Mesodermal cell (in vitro differentiated cells): ENCODE data around the gene OPALIN.

ENCODE experiments used
- H3K27ac ChIP-seq: 2 replicates; pipeline ENCODE4 v1.7.0; 2013; ENCODE audit warnings: mild to moderate bottlenecking, low read depth, low read length, moderate library complexity; ENCODE audit not compliant: severe bottlenecking
- H3K36me3 ChIP-seq: 2 replicates; pipeline ENCODE4 v1.7.1; 2013; ENCODE audit warnings: mild to moderate bottlenecking, low read length, moderate library complexity; ENCODE audit not compliant: control insufficient read depth, insufficient read depth
- H3K4me1 ChIP-seq: one replicate; pipeline ENCODE4 v1.7.1; 2013; ENCODE audit warnings: mild to moderate bottlenecking, low read length; ENCODE audit not compliant: insufficient read depth, control insufficient read depth, poor library complexity, severe bottlenecking
- H3K4me3 ChIP-seq: 2 replicates; pipeline ENCODE4 v1.7.0; 2013; ENCODE audit warnings: low read length, control low read depth, mild to moderate bottlenecking; ENCODE audit not compliant: insufficient read depth, poor library complexity, severe bottlenecking; ENCODE audit errors: extremely low read depth
- H3K9me3 ChIP-seq: 2 replicates; pipeline ENCODE4 v1.7.1; 2013; ENCODE audit warnings: mild to moderate bottlenecking, low read length, moderate library complexity; ENCODE audit not compliant: control insufficient read depth
- WGBS, 2 experiments: methylation state at CpG; one replicate each; pipeline ENCODE4 v1.1.5; 2013; ENCODE audit warnings: missing lambda C conversion rate in 2 of 2; ENCODE audit not compliant: insufficient coverage in 2 of 2; 5-methylcytosine and 5-hydroxymethylcytosine counted together

Gene OPALIN

DNA sequence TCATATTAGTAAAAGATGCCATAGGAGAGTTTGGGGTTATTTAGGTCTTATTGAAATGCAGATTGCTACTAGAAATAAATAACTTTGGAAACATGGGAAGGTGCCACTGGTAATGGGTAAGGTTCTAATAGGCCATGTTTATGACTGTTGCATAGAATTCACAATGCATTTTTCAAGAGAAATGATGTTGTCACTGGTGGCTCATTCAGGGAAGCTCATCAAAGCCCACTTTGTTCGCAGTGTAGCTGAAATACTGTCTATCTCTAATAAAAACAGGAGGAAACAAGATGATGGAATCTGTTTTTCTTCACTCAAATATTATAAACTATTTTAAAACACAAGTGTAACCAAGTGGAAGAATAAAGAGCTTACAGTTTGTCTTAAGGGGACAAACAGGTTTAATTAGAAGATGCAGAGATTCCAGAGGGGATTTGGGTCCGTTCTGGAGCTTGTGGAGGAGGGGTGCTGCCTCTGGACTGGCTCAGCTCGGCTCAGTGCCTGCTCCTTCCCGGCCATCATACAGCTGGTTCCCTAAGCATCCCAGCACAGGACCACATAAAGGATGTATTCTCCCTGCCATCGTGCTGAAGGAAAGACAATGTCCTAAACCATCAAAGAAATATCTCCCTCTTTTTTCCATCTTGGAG lies 20.4 kb downstream of the OPALIN start:
- no peaks in the 10 kb centered on the region for H3K9me3 ChIP-seq
- no peak overlapping the region for H3K27ac ChIP-seq
- H3K36me3 ChIP-seq, result no peaks in the 10 kb centered on the region
- WGBS, 2 experiments, result 40 to 82% methylated on average over 2 to 3 of the region's 5 CpGs
- H3K4me1 ChIP-seq, result no peaks in the 10 kb centered on the region
- H3K4me3 ChIP-seq, result no peak overlapping the region

GRCh38 chr10:96337106-96337505 lies 21.7 kb downstream of the OPALIN start:
- WGBS, 2 experiments, result 86 to 100% methylated on average over 1 of the region's 2 CpGs
- H3K9me3 ChIP-seq, result no peaks in the 10 kb centered on the region
- H3K27ac ChIP-seq, result no peak overlapping the region
- H3K4me3 ChIP-seq, result no peak overlapping the region
- no peaks in the 10 kb centered on the region for H3K36me3 ChIP-seq
- no peaks in the 10 kb centered on the region for H3K4me1 ChIP-seq

DNA sequence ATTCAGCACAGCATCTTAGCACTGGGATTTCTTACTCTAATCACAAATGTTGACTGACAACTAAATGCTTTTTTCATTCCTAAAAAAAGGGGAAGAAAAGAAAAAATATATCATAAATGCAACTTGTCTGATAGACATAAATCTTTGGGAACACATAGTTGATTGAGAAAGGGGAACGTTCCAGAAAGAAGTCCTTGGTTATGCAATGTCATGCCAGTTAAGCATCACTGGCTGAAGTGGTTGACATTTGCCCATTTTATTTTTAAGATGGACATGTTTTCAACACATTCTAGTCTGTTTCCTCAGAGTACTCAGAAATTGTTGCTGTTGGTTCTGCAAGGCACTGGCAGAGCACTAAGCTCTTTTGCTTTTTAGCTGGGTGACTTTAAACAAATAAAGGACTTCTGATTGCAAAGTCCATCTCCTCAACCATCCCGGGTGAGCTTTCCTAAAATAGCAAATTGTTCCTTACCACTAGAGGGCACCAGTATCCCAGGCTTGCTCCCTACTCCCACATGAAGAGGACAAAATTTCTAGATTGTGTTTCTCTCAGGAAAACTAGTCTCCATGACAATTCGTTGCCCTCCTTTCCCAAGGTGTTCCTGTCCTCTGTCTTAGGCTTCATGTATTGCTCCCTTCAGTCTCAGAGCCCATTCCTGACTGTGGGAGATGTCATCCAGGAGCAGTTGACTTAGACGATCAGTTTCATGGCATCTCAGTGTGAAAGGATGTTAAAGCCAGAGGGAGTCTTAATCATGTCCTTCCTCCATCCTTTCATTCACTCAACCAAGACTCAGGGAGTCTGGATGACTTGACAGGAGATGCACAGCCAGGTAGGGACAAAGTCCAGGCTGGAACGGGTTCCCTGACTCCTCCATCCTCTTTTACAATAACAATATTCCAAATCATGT lies 23.9 kb downstream of the OPALIN start:
- Histone ChIP-seq H3K9me3 (no peaks in the 10 kb centered on the region), H3K4me3 (no peak overlapping the region), H3K36me3 (no peaks in the 10 kb centered on the region), H3K27ac (no peak overlapping the region), H3K4me1 (no peaks in the 10 kb centered on the region)
- 48 to 67% methylated on average over 3 to 4 of the region's 5 CpGs for WGBS, 2 experiments

DNA sequence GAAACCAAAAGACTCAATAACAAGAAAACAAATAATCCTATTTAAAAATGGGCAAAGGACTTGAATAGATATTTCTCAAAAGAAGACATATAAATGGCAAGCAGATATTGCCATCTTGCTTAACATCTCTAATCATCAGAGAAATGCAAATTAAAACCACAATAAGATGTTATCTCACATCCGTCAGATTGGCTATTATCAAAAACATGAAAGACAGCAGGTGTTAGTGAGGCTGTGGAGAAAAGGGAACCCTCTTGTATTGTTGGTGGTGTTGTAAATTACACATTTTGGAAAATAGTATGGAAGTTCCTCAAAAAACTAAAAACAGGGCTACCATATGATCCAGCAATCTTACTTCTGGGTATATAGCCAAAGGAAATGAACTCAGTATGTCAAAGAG lies 25.7 kb downstream of the OPALIN start:
- Histone ChIP-seq H3K36me3 (no peaks in the 10 kb centered on the region), H3K9me3 (no peaks in the 10 kb centered on the region), H3K27ac (no peak overlapping the region), H3K4me1 (no peaks in the 10 kb centered on the region), H3K4me3 (no peak overlapping the region)
- WGBS, 2 experiments, result no CpG with 5 or more reads among the region's 1 CpG

DNA sequence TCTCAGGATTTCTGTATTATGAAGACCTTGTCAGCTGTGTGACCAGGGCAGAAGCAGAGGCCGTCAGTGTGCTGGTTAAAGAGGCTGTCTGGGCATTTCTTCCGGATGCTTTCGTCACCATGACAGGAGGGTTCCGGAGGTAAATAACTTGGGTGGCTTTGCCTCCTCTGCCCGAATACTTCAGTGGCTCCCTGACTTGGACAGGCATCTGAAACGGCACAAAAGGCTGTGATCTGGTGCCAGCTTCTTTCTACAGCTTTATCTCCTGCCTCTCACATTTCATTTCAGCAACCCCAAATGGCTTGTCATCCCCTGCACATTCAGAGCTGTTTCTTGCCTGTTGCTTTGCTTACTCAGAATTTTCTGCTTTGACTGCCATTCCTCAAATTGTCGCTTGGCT lies 31.3 kb downstream of the OPALIN start:
- Histone ChIP-seq H3K36me3 (no peaks in the 10 kb centered on the region), H3K27ac (no peak overlapping the region), H3K9me3 (no peaks in the 10 kb centered on the region), H3K4me3 (no peak overlapping the region), H3K4me1 (no peaks in the 10 kb centered on the region)
- WGBS, 2 experiments, result 85 to 87% methylated on average over 7 of the region's 7 CpGs

DNA sequence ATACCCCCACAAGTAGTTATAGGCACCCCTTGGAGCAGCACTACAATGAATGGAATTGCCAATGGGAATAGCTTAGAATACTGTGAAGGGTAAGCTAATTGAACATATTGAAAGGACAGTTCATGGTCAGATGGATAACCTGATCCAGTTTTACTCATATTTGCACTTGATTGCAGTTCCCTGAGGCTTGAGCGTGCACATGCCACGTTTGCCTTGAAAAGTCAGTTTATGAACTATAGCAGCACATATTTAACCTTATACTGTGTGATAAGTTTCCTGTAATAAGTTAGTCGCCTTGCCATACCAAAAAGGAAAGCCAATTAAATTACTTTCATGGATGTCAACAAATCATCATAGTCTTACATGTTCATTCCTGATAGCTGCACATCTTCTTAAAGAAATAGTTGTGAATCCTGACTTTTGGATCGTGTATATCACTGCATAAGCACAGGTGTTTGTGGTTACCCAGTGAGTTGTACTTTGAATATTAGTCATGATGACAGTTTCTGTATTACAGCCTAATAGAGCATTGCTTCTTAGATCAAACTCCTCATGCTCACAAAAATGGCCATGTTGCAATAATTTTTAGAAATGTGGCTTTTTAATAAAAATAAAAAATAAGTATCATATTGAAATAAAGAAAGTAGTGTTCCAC lies 33.0 kb downstream of the OPALIN start:
- Histone ChIP-seq H3K9me3 (no peaks in the 10 kb centered on the region), H3K4me3 (no peak overlapping the region), H3K36me3 (no peaks in the 10 kb centered on the region), H3K27ac (no peak overlapping the region), H3K4me1 (no peaks in the 10 kb centered on the region)
- WGBS, 2 experiments, result 70 to 88% methylated on average over 1 to 2 of the region's 4 CpGs

GRCh38 chr10:96324447-96324846 lies 34.4 kb downstream of the OPALIN start:
- Histone ChIP-seq H3K27ac (no peak overlapping the region), H3K9me3 (no peaks in the 10 kb centered on the region), H3K4me1 (no peaks in the 10 kb centered on the region), H3K4me3 (no peak overlapping the region), H3K36me3 (no peaks in the 10 kb centered on the region)
- WGBS, 2 experiments, result 81 to 87% methylated on average over 2 of the region's 2 CpGs

DNA sequence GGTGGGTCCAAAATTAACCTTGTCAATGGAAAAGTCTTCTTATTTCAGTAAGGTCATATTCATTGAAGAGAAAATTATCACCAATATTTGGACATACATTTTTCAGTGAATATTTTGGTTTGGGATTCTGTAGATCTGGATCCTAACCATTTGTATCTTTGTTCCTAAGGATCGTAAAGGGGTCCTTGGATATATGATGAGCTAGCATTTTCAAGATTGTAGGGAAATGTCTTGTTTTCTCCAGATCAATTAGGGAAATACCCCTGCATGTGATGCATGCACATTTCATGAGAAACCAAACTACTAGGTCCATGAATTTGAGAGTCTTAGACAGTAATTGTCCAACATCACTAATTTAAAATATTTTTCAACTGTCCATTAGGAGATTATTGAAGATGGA lies 36.5 kb downstream of the OPALIN start:
- H3K36me3 ChIP-seq, result no peaks in the 10 kb centered on the region
- WGBS, 2 experiments, result no CpG with 5 or more reads among the region's 1 CpG
- no peaks in the 10 kb centered on the region for H3K4me1 ChIP-seq
- H3K9me3 ChIP-seq, result no peaks in the 10 kb centered on the region
- H3K4me3 ChIP-seq, result no peak overlapping the region
- no peak overlapping the region for H3K27ac ChIP-seq

DNA sequence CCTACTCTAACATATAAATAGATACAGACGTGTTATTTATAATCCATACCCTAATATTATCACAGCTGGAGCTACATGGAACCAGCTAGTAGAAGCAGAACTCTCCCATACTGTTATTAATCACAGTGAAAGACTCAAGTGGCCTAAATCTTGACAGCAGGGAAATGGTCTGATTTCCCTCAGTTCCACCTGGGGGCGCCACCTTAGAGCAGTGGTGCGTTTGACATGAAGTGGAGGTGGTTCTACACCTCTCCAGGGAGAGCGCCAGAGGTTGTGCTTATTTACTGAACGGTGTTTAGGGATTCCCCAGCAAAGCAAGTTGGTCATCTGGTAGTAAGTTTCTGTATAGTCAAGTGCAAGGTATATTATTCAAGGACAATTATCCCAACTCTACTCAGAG lies 37.0 kb downstream of the OPALIN start:
- Histone ChIP-seq H3K36me3 (no peaks in the 10 kb centered on the region), H3K27ac (no peak overlapping the region), H3K4me3 (no peak overlapping the region), H3K9me3 (no peaks in the 10 kb centered on the region), H3K4me1 (no peaks in the 10 kb centered on the region)
- 63 to 89% methylated on average over 3 of the region's 5 CpGs for WGBS, 2 experiments

- Histone ChIP-seq H3K9me3 (no peaks in the 10 kb centered on the region), H3K4me1 (no peaks in the 10 kb centered on the region), H3K4me3 (no peak overlapping the region), H3K27ac (no peak overlapping the region), H3K36me3 (no peaks in the 10 kb centered on the region)
- 100% methylated on average over 1 of the region's 3 CpGs; no CpG with 5 or more reads in 1 of the 2 experiments for WGBS, 2 experiments
Measured at GRCh38 chr10:96319754-96320474, 38.9 kb downstream of the OPALIN start.
